GM19395 (cell line): ENCODE results near the gene CCDC33.

ENCODE experiments used
- ATAC-seq: cut with Tn5 transposase; IDR thresholded peaks from one replicate; pipeline ENCODE4 v1.9.1; 2021; ENCODE audit warnings: mild to moderate bottlenecking, moderate library complexity; ENCODE audit not compliant: unreplicated experiment

CCDC33 gene

DNA sequence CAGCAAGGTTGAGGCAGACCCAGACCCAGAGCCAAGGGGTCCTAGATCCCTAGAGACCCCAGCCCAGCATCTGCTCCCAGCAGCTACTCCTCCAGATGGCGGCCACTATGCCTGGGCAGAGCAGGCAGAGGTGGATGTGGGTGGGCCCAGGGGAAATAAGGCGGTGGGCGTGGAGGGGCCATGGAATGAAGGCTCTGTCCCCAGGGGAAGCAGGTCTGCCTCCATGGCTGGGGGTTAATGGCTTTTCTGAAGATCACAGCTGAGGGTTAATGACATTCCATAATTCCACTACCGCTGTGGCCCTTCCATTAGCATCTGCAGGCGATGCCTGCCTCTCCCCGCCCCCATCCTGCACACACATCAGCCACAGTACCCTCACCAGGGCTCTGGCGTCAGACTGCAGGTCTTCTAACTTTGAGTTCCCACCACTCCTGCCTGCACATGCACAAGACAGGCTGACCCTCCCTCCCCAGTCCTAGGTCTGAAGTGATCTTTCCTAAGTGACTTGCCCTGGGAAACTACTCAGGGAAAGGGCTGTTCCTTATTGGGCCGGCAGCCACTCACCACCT, 41.2 kb downstream of the CCDC33 start:
- ATAC-seq: no peak

DNA sequence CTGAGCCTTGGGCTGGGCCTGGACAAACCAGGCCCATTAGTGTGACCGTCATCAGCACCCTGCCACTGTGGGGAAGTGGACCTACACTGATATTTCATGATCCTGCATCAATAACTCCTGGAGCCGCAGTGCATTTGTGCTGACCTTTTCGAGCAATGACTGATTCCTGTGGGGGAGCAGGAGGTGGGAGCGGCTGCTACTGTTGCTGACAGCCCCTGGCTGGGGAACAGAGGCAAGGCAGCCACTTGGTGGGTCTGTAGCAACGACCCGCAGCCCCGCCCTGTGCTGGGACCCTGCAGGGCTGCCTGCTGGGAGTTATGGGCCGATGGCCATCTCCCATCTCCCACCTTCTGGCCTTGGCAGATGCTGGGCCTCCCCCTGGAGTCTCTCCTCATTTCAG, 42.1 kb downstream of the CCDC33 start:
- ATAC-seq: no peak

DNA sequence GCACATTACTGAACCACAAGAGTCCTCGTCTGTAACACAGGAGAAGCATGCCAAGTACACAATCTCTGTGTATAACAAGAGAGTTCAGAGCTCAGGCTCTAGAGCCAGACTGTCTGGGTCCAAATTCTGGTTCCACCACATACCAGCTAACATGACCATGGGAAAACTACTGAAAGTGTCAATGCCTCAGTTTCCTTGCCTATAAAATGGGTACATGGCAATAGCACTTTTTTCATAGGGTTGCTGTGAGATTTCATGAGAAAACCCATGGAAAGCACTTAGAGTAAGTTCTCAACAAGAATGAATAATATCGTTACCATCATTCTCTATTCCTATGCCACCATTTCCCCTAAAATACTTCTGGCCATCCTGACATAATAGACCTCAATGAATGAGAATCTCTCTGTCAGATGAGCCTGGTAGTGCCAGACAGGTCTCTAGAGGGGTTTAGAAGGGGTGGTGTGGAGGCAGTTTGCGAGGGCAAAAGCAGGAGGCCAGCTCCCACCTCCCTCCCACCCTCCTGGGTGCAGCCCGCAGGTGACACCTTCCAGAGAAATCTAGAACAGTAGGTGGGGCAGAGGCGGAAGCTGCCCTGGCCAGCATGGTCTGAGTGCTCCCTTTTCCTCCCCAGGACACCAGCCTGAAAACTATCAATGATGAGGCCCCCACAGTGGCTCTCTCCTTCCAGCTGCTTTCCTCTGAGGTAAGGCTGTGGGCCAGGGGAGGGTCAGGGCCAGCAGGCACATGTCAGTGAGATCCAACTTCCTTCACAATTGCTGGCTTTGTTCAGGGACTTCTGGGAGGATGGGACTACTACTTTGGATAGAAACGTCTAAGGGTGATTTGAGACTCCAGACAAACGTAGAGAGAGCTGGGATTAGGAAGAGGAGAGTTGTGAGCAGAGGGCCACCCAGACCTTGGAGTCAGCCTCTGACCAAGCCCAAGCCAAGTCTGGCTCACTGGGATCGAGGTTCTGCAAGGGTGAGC, 45.3 kb downstream of the CCDC33 start:
- no peak for ATAC-seq

DNA sequence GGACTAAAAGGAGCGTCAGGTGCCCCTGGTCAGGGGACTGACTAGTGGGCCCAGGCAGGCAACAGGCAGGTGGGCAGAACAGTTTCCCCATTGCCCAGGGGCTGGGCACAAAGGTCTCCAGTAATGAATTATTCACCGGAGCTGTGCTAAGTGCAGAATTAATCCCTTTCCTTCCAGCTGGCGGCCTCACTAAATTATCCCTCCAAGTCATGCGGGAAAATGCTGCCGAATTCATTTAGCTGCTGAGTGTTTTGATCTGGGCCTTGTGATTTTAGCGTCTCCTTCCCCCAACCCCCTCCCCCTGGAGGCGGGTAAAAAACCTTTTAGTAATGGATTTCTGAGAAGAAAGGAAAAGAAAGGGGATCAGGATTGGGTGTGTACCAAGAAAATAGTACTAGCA, 47.2 kb downstream of the CCDC33 start:
- ATAC-seq: no peak

DNA sequence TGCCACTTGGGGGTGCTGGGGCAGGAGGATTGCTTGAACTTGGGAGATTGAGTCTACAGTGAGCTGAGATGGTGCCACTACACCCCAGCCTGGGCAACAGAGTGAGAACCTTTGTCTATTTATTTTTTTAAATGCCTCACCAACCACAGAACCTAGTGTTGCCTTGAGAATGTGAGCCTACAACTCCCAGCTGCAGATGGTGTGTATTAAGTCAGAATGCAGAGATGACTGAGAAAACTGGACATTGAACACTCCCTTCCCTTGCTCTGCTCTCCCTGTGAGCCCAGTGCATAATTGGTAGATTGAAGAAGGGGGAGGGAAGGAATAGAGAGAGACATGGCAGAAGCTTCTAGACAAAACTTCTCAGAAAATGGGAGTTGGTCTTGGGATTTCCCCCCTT, 53.5 kb downstream of the CCDC33 start:
- no peak for ATAC-seq

DNA sequence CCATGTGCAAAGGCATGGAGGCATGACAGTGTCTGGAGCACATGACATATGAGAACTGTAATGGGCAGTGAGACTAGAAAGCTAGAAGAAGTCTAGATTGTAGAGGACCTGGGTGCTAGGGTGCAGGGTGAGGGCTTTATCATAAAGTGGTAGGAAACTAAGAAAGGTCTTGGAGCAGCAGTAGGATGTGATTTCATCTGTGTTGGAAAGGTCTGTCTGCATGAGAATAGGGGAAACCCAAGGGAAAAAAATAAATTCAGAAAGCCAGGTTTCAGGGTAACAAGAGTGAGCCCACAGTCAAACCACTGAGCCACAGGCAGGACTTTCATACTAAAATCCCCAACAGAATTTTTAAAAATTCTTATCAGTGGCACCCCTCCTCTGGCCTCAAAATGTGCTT, 54.5 kb downstream of the CCDC33 start:
- no peak for ATAC-seq

DNA sequence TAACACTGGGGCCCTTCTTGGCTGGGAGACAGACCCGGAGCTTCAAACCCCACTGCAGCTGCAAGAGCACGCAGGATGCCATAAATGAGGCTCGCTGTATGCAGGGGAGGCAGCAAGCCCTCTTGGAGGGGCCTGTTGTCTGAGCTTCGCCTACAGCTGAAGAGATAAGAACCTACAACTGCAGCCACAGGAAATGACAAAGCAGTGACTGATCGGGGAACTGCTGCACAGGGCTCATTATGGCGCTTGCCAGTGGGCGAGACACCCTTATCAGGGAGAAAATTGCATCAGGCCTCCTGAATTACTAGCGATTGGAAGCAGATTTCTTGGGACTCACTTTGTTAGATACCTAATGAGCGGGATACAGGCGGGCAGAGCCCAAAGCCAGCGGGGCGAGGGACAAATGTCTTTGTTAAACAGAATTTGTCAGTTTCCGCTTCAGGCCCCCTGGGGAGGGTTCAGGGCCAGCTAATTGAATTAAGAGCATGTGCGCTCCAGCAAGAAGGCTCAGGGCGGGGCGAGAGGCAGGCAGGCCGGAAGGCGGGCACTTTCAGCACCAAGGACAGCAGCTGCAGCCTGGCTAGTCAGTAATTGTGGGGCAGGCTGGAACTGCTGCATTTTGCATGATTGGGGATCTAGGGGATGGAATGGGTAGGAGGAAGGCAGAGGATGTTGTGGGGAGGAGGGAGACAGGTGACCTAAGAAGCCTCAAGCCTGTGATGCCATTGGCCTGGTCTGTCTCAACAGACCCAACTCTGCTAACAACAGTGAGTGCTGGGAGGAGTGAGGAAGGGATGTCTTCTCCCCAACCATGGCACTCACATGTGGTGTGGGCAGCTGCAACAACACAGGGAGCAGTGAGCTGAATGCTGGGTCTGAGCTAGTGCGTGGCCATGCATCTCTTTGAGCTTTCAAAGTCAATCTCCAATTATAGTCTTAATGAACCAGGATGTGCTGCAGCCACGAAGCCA, 55.3 kb downstream of the CCDC33 start:
- no peak for ATAC-seq

DNA sequence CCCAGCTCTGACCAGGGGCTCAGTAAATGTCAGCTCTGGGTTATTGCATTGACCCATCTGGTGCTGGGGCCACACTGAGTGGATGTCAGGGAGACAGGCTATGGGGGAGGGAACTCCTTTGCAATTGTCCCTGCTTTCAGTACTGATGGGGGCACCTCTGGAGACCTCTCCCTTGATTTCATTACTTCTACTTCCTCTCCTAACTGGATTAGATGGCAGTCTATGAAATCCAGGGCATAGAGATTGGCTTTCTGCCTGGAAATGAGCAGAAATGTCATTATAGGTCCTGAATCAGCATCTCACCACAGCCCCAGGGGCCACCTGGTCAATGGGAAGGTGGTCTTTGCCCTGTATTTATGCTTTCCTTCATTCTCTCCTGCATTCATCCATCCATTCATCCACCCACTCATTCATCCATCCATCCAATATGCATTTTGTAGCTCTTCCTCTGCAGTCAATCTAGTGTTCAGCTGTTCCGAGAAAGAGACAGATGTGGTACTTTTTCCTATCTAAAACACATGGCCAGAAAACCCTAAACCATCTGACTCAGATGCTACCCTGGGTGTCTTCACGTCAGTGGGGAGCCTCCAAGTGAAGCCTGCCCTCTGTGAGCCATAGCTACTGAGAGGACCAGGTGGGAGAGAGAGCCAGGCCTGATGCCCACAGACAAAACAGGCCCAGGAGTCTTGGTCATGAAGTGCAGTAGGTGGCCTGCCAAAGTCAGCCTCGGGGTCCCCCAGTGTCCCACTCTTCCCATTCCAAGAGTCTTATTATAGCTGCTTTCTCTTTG, 57.1 kb downstream of the CCDC33 start:
- ATAC-seq: no peak

DNA sequence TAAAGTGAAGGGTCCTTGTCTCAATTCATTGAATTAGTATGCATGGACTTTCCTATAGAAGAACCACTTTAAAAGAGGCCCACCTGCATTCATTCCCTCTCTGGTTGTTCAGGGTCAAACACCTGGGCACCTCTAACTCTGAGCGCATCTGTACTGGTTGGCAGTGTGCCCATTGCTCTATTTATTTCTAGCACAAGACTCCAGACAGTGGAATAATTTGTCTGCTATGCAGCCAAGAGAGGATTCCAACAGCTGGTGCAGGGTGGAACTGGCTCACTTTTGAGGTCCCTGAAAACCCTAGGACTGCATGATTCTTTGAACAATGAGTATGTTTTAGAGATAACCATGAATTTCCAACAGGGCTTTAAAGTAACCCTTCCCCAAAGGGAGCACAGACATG, 57.9 kb downstream of the CCDC33 start:
- ATAC-seq: no peak

DNA sequence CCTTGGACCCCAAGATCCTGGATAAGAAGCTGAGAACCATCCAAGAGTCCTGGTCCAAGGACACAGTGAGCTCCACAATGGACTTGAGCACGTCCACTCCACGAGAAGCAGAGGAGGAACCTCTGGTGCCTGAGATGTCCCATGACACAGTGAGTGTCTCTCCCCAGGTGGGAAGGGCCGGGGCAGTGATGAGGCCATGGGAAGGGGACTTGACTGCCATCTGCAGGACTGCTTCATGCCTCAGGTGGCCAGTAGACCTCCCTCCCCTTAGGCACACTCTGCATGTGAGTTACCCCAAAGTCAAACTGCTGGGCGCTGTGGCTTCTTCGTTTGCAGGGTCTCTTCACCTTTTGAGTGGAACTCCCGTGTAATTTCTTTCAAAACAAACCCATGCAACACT, 59.7 kb downstream of the CCDC33 start:
- no peak for ATAC-seq

DNA sequence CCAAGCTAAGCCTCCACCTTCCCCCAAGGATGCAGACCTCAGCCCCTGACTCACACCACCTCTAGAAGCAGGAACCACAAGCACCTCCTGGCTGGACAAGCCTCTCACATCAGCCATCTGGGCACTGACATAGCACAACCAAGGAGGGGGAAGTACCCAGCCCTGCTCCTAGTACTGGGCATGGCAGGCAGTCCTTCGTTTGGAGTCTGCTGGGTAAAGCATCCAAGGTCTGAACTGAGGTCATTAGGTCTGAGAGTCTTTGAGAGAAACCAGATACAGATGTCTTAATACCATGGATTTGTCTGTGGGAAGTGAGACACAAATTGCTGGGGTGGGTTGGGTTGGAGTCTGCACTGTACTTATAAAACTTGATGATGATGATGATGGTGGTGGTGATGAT, 61.8 kb downstream of the CCDC33 start:
- ATAC-seq: no peak

DNA sequence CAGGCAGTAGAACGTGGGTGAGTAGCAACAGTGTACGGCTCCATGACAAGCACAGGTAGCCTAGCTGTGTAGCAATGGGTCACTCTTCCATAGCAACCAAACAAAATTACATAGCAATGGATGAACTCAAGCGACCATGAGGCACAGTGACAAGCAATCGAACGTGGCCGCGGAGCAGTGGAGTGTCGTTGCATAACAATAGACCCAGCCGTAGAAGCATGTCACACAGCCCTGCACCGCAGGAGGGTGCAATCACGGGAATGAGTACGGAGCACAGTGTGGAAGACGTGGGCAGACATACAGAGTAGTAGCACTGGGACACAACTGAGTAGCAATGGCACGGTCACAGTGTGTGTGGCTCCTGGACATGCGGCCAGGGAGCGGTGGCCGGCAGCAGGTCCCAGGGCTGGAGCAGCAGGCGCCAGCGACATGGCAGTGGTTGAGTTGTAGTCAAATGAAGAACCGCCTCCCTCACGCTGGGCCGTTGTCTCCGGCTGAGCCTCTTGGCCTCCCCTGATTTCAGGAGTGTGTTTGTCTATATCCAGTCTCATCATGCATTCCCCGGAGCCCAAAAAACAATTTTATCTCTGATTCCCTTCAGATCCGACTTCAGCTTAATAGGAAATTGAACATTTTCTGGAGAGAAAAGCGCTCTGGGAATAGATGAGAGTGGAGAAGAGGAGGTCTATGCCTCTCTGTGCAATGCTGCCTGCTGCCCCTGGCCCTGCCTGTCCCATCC, 64.1 kb downstream of the CCDC33 start:
- ATAC-seq: no peak

DNA sequence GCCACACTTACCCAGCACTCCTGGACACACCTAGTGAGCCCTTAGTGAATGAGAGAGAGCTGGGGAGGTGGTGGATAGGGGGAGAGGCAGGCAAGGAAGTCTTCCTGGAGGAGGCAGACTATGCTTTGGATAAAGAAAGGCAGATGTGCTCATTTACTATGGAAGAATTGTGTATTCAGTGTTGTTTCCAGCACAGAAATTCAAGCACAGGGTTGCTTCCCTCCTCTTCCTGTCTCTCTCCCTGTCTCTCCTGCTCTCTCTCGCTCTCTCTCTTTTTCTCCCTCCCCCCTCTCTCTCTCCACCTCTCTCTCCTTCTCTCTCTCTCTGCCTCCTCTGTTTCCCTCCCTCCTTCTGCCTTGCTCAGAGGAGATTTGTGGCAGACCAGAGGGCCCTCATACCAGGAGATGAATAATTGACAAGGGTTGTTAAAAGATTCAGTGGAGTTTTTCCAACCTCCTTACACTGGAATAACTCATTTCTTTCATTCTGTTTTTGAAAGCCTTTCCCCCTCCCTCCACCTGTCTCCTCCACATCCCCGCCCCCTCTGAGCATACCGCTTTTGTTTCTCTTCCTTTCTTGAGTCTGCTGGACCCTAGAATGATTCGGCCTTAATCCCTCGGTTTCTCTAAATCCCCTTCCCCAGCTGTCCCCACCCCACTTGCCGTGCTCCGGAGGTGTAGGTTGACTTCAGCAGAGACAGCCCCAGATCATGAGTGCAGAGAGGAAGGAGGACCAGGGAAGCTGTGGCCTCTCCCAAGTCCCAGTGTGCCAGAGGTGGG, 65.6 kb downstream of the CCDC33 start:
- no peak for ATAC-seq

DNA sequence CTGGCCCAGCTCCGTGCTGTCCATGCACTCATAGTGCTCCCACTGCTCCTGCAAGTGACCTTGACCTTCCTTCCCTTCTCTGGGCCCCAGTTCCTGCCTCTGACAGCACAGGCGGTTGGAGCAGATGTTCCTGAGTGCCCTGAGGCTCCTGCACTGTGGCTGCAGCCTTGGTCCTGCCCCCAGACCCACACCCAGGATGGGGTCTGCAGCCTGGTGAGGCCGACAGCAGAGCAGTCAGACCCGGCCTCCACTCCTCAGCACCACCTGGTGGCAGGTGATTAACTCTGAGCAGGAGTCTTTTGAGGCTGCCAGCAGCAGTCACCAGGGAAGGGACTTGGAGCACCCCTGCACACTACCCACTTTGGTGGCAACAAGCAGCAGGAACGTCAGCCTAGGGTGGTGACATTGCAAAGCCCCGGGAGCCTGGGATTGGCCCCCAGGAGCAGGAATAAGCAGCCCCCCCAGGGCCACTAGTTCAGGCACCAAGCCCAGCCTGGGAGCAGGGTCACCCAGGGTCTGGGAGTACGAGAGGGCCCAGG, 66.8 kb downstream of the CCDC33 start:
- ATAC-seq: no peak

DNA sequence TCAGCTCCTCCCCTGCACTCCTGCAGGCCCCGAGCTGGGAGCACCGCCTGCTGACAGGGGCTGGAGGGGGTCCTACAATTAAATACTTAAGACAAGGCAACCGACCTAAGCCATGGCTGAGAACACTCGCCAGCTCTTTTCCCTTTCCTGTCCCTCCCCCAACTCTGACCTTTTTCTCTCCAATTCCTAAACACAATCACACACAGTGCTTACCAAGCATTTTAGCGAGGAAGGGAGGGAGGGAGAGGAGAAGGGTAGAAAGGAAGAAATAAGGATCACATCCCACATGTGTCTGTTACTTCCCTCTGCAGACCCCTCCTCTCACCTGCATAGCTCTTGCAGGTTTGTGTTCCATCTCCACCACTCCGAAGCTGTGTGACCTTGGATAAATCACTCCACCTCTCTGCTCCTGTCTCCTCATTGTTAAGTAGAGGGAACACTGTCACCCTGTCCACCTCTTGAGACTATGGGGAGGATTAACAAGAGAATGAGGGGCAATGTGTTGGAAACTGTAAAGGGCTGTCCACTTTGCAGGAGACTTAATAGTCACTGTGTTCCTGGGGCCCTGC, 67.7 kb downstream of the CCDC33 start:
- no peak for ATAC-seq

DNA sequence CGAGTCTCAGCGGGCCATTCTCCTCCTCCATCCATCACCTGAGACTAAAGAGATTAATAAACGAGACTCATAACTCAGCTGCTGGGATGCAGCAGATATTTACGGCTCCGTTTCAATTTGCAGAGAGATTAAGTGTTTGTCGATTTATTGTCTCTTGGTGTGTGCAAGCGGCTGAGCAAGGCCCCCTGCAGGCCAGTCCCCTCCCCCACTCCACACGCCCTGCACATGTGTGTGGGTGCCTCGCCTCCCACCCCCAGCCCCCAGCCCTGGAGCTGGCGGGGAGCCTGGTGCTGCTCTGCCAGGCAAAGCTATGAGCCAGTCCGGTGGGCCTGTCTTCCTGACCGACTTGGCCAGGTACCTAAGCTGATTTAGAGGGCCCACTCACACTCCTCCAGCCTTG, 68.3 kb downstream of the CCDC33 start:
- no peak for ATAC-seq

DNA sequence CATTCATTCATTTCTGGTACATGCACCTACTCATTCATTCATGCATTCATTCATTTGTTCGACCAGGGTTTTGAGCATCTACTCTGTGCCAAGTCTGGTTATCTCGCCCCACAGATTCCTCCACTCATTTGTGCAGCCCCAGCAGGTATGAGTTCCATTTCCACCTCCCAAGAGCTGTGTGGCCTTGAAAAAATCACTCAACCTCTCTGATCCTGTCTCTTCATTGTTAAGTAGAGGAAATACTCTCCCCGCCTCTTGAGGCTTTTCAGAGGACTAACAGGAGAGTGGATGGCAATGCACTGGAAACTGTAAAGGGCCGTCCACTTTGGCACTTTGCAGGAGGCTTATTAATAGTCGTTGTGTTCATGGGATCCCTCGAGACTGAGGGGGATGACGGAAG, 69.6 kb downstream of the CCDC33 start:
- ATAC-seq: no peak

DNA sequence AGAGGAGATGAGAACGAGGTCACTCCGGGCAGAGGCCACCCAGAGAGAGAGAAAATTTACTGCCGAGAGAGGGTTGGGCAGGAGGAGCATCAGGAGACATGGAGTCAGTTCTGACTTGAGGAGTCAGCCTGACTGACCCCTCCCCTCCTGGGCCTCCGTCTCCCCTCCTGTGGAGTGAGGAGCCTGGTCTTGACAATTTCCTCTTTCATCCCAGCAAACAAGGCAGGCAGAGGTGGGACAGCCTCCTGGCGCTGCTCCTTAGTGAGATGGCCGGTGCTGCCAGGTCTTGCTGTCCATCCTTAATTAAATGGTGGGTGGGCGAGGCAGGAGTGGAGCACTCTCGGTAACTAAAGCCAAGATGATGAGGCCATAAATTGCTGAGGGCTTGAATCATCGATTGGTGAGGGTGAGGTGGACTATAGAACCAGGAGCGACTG, 70.7 kb downstream of the CCDC33 start:
- no peak for ATAC-seq
